A549 treated with AZD9567 at 1 μM for 4 hours (cell line): ENCODE measurements around the gene CACNB4. TPM values are rescaled to one million over a fixed set of nuclear protein-coding genes. Genes with fewer than 3 reads are reported as not detected.

Source experiments
- total RNA-seq: library from RNA; stranded (reverse); fragments of 200-300 nt; extraction: Qiagen RNA extraction; gene quantifications from 5 replicates; pipeline ENCODE4 v1.2.3, GENCODE V29; 2022; ENCODE audit not compliant: insufficient read depth

CACNB4 gene
- 0.09 to 0.18 TPM (median 0.10 TPM) in 4 of 5 replicates, not detected in the other for total RNA-seq

DNA sequence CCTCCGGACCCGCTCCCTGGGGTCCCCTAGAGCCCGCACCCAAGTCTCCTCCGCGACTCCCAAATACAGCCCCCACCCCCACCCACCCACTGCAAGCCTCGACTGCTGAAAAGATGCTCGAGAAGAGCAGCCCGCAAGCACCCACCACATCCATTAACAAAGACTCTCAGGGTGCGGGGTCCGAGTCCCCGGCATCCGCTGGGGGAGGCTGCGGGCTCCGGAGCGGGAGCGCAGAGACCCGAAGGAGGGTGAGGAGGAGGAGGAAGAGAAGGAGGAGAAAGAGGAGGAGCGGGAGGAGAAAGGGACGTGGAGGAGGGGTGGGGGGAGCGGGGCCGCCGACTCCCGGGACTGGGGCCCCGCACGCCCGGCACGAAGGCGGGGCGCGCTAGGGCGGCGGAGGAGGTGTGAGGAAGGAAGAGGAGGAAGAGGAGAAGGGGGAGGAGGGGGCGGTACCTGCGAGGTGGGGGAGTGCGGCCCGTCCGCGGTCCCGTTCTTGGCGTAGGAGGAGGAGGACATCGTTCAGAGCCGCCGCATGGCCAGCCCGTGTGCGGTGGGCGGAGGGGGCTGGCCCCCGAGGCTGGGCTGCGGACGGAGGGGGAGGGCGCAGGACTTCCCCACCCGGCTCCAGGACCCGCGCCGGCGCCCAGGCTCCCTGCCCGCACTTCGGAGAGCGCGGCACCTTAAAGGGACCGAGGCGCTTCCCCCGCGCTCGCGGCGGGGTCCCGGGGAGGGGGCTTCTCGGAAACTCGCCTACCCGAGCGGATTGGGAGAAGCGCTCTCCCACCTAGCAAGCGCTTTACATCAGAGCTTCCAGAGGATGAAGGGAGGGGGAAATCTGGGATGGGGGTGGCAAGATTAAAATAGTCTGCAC lies at the start of gene CACNB4:
CACNB4 (minus strand) TSS at position 549 of the 871 bp plus-strand sequence.

GRCh38 chr2:151828143-151828889 lies 270.5 kb downstream of the CACNB4 start, which contains the start of gene ARL5A:
TSS of gene ARL5A (minus strand) at chr2:151828421. CDS start at chr2:151828176, 245 bp downstream.

Other genes starting within 250 kb of the CACNB4 start
- 7.8 to 10.7 TPM (median 9.4 TPM) in 5 replicates for gene STAM2, start 76.7 kb upstream of the CACNB4 start, total RNA-seq
- 23.2 to 31.9 TPM (median 31.2 TPM) in 5 replicates for gene FMNL2, start 236.1 kb upstream of the CACNB4 start, total RNA-seq